Psoas muscle (tissue), 8 donors: ENCODE results near the gene FNIP1. TPM values are rescaled to one million over a fixed set of nuclear protein-coding genes. Genes with fewer than 3 reads are reported as not detected.

Source experiments
- ATAC-seq, 4 donors: fragments of 200-7000 bp; cut with Tn5 transposase; one replicate each; pipeline ENCODE4 v1.9.1; 2020; ENCODE audit warnings: moderate library complexity in 3 of 4, mild to moderate bottlenecking in 2 of 4
- DNase-seq, 2 donors: peaks; one replicate each; pipeline ENCODE4 v3.0.0-alpha.2; 2020
- H3K27ac ChIP-seq: fragments of 200-600 bp; one replicate; pipeline ENCODE4 v1.8.0; 2022
- H3K27me3 ChIP-seq, 3 donors: fragments of 200-600 bp in 1 of 3; one replicate each; pipeline versions ENCODE4 v1.6.1 to v1.8.0; 2013 to 2022; ENCODE audit warnings: low read length in 2 of 3, mild to moderate bottlenecking in 2 of 3, moderate library complexity in 1 of 3; ENCODE audit not compliant: insufficient read depth in 3 of 3
- H3K36me3 ChIP-seq, 2 donors: fragments of 200-600 bp in 1 of 2; one replicate each; pipeline versions ENCODE4 v1.6.1 to v1.8.0; 2013 to 2022; ENCODE audit warnings: low read depth in 1 of 2, mild to moderate bottlenecking in 1 of 2, moderate library complexity in 1 of 2; ENCODE audit not compliant: insufficient read depth in 1 of 2
- H3K4me1 ChIP-seq: fragments of 200-600 bp; one replicate; pipeline ENCODE4 v1.8.0; 2022
- H3K4me3 ChIP-seq: fragments of 200-600 bp; one replicate; pipeline ENCODE4 v1.8.0; 2022; ENCODE audit warnings: mild to moderate bottlenecking
- H3K9me3 ChIP-seq: fragments of 200-600 bp; one replicate; pipeline ENCODE4 v1.8.0; 2022
- CTCF ChIP-seq: fragments of 200-600 bp; IDR thresholded peaks from one replicate; pipeline ENCODE4 v1.8.0; 2022; ENCODE audit warnings: antibody characterized with exemption
- WGBS, 3 donors: extraction: QIAGEN DNeasy Blood & Tissue Kit; methylation state at CpG; one replicate each; pipeline versions ENCODE4 v1.1.6 to v1.1.7; 2013; 5-methylcytosine and 5-hydroxymethylcytosine counted together
- intact Hi-C, 2 donors: fragments of 100-400 bp; cut with DNase I; formaldehyde crosslinking; loops; one replicate each; pipeline versions ENCODE4 v1.11.0 to v1.14.2; 2022
- polyA plus RNA-seq, 3 donors: library from polyadenylated mRNA; stranded (reverse); fragments of 200-250 nt; gene quantifications; one replicate each; pipeline ENCODE4 v1.2.3, GENCODE V29; 2013
- total RNA-seq, 4 donors: library from RNA; stranded (reverse); fragmentation: NEBNext Ultra II Directional in 2 of 4; extraction: Animal tissue kit (Norgen Biotek cat#: 25700) in 2 of 4; gene quantifications; one replicate each; pipeline versions ENCODE4 v1.2.1 to v1.2.4, GENCODE V29; 2021 to 2023
- donor health status: healthy with polysubstance abuse.
- donor health status: DM: no; HTN: no; CAD: no; lungs with moderate emphysema.
- donor health status: Bipolar disorder and iron deficiency.
- donor health status: healthy.
- donor health status: DM: yes; HTN: yes; CAD: no.
- donor health status: DM: no; HTN: no; CAD: no.
- donor health status: DM: no; HTN: no; CAD: no.
- donor health status: DM: yes; HTN: yes; CAD: no.

Gene FNIP1
- total and polyA plus RNA-seq, 7 donors: 6.4 to 45.2 (median 25.0) TPM

GRCh38 chr5:131608597-131608996, 188.2 kb downstream of the FNIP1 start:
- intact Hi-C loops: loop anchor here in 1 of 2 donors (10.0 kb wide), 1 partner anchor 196 kb away; no protein-coding TSS in a partner anchor
- 72 to 89% (median 73%) methylated on average over 5 of the region's 5 CpGs for WGBS, 3 donors
- TF ChIP-seq CTCF: no peak

DNA sequence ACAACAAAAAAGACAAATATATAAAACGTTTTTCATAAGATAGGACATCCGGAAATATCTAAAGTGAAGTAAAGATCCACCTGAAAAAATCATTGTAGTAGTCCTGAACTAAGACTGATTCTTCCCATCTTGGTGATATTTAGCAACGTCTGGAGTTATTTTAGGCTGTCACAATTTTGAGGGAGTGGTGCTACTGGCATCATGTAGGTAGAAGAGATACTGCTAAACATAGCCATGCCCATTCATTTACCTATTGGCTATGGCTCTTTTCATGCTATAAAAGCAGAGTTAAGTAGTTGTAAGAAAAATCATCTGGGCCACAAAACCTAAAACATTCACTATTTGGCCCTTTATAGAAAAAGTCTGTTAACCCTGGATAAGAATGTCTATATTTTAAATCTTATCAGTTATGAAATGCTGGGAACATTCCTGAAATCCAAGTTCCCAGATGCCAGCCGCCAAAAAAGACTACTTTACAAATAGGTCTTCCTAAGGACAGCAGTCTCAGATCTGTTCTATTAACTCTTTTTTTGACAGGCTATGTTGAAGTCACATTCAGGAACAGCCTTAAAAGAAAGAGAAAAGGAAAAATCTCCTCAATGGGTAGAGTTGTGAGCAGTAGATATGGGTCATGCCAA, 188.8 kb downstream of the FNIP1 start:
- no peak for TF ChIP-seq CTCF
- no peaks in the 10 kb centered on the region for H3K27me3 ChIP-seq

More at GRCh38 chr5:131608597-131608996, 188.2 kb downstream of the FNIP1 start:
- Histone ChIP-seq H3K36me3 (no peaks in the 10 kb centered on the region), H3K9me3 (no peaks in the 10 kb centered on the region), H3K4me3 (no peak overlapping the region), H3K27ac (no peak overlapping the region), H3K4me1 (peaks cover 35% of the 10 kb centered on the region), H3K27me3 (no peaks in the 10 kb centered on the region)
- DNase-seq (no peak), ATAC-seq (no peak)

GRCh38 chr5:131607418-131607817, 189.4 kb downstream of the FNIP1 start:
- no peak overlapping the region for H3K27ac ChIP-seq
- peaks cover 0 to 11% of the 10 kb centered on the region in 2 donors for H3K36me3 ChIP-seq
- H3K9me3 ChIP-seq: no peaks in the 10 kb centered on the region
- intact Hi-C loops: loop anchor here in 1 of 2 donors (10.0 kb wide), 1 partner anchor 197 kb away; no protein-coding TSS in a partner anchor
- peaks cover 35% of the 10 kb centered on the region for H3K4me1 ChIP-seq
- no peak for DNase-seq
- ATAC-seq: peak in 3 of 4 donors; percentile 54 to 68 (median 66)
- no peak overlapping the region for H3K4me3 ChIP-seq
- H3K27me3 ChIP-seq: no peaks in the 10 kb centered on the region
- WGBS, 3 donors: 79 to 93% (median 88%) methylated on average over 4 of the region's 4 CpGs
- TF ChIP-seq CTCF: no peak

More for the DNA sequence above, 188.8 kb downstream of the FNIP1 start:
- 52 to 56% (median 55%) methylated on average over 4 of the region's 4 CpGs for WGBS, 3 donors
- H3K36me3 ChIP-seq: peaks cover 0 to 5% of the 10 kb centered on the region in 2 donors
- H3K9me3 ChIP-seq: no peaks in the 10 kb centered on the region
- H3K27ac ChIP-seq: no peak overlapping the region
- peaks cover 35% of the 10 kb centered on the region for H3K4me1 ChIP-seq
- H3K4me3 ChIP-seq: no peak overlapping the region
- ATAC-seq (peak in 2 of 4 donors; percentile 51 to 72), DNase-seq (no peak)
- intact Hi-C loops: loop anchor here in 1 of 2 donors (10.0 kb wide), 1 partner anchor 197 kb away; no protein-coding TSS in a partner anchor

DNA sequence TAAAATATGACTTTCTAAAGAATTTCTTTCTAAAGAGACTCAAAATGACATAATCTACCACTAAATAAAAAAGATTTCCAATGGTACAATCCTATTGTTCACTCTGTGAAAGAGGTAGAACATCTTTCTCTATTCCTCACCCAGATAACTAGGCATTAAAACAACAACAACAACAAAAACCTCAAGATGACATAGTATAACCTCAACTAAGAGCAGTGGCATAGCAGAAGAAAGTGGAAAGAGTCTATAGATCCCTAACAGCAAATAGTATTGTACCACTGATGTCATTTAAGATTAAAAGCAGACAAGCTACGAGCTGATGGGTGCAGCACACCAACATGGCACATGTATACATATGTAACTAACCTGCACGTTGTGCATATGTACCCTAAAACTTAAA, 191.7 kb downstream of the FNIP1 start:
- ATAC-seq (no peak), DNase-seq (no peak)
- intact Hi-C loops: loop anchor here in 1 of 2 donors (10.0 kb wide), 1 partner anchor 200 kb away; no protein-coding TSS in a partner anchor
- peaks cover 30% of the 10 kb centered on the region for H3K4me1 ChIP-seq
- H3K27me3 ChIP-seq: no peaks in the 10 kb centered on the region
- H3K9me3 ChIP-seq: no peaks in the 10 kb centered on the region
- H3K36me3 ChIP-seq: peaks cover 0 to 21% of the 10 kb centered on the region in 2 donors
- TF ChIP-seq CTCF: no peak
- H3K4me3 ChIP-seq: no peak overlapping the region
- no peak overlapping the region for H3K27ac ChIP-seq
- WGBS, 3 donors: 93 to 96% (median 95%) methylated on average over 2 of the region's 2 CpGs
